Fibroblast of lung (primary cell): Measurements from ENCODE around the gene NAGLU. TPM values are rescaled to one million over a fixed set of nuclear protein-coding genes. Genes with fewer than 3 reads are reported as not detected.

Source experiments
- DNase-seq, 2 donors: peaks; one replicate each; pipeline versions ENCODE4 v3.0.0 to v3.0.0-alpha.2; 2010; ENCODE audit warnings: low read depth in 2 of 2
- H2AFZ ChIP-seq: 2 replicates; pipeline ENCODE4 v1.5.1; 2012; ENCODE audit warnings: low read length, control low read depth, inconsistent platforms
- H3K27ac ChIP-seq: 2 replicates; pipeline ENCODE4 v1.5.1; 2011; ENCODE audit warnings: low read length, control low read depth; ENCODE audit not compliant: insufficient read depth
- H3K27me3 ChIP-seq: 2 replicates; pipeline ENCODE4 v1.5.1; 2011; ENCODE audit warnings: mild to moderate bottlenecking, low read length; ENCODE audit not compliant: control insufficient read depth, insufficient read depth
- H3K36me3 ChIP-seq: 2 replicates; pipeline ENCODE4 v1.5.1; 2011; ENCODE audit warnings: low read length; ENCODE audit not compliant: control insufficient read depth, insufficient read depth
- H3K4me1 ChIP-seq: 2 replicates; pipeline ENCODE4 v1.5.1; 2011; ENCODE audit warnings: low read length; ENCODE audit not compliant: control insufficient read depth, insufficient read depth; ENCODE audit errors: extremely low read depth
- H3K4me2 ChIP-seq: 2 replicates; pipeline ENCODE4 v1.5.1; 2011; ENCODE audit warnings: low read length, control low read depth; ENCODE audit not compliant: insufficient read depth; ENCODE audit errors: extremely low read depth
- H3K4me3 ChIP-seq, 4 experiments: fragments of 200-600 bp in 1 of 4; sonication (generic) in 1 of 4; replicated peaks in 1 of 4; 2 replicates each; pipeline ENCODE4 v1.5.1; 2011 to 2016; ENCODE audit warnings: low read length in 4 of 4, low read depth in 3 of 4, mild to moderate bottlenecking in 3 of 4, control low read depth in 2 of 4, inconsistent platforms in 1 of 4, mixed read lengths in 1 of 4; ENCODE audit not compliant: insufficient read depth in 1 of 4; ENCODE audit errors: control extremely low read depth in 1 of 4
- H3K79me2 ChIP-seq: 2 replicates; pipeline ENCODE4 v1.5.1; 2012; ENCODE audit warnings: mild to moderate bottlenecking, low read length, inconsistent platforms; ENCODE audit not compliant: control insufficient read depth, insufficient read depth
- H3K9ac ChIP-seq: 2 replicates; pipeline ENCODE4 v1.5.1; 2011; ENCODE audit warnings: mild to moderate bottlenecking, low read length, control low read depth; ENCODE audit not compliant: insufficient read depth
- H3K9me3 ChIP-seq: 2 replicates; pipeline ENCODE4 v1.5.1; 2012; ENCODE audit warnings: low read depth, low read length; ENCODE audit not compliant: control insufficient read depth, insufficient read depth
- H4K20me1 ChIP-seq: 2 replicates; pipeline ENCODE4 v1.5.1; 2011; ENCODE audit warnings: low read length; ENCODE audit not compliant: control insufficient read depth, insufficient read depth; ENCODE audit errors: extremely low read depth
- EZH2 ChIP-seq: IDR thresholded peaks from 2 replicates; pipeline ENCODE4 v1.5.1; 2012; ENCODE audit warnings: low read length, control low read depth, mild to moderate bottlenecking; ENCODE audit errors: missing control alignments
- polyA plus RNA-seq, 2 donors: library from polyadenylated mRNA; depleted of rRNA in 1 of 2; stranded (reverse) in 1 of 2; unstranded in 1 of 2; fragments of >200 nt; gene quantifications; 2 replicates each; pipeline ENCODE4 v1.2.1, GENCODE V29; 2011 to 2012; ENCODE audit warnings: missing spikeins in 1 of 2
- total RNA-seq: library from RNA; depleted of rRNA; stranded (reverse); fragments of >200 nt; gene quantifications from 2 replicates; pipeline ENCODE4 v1.2.1, GENCODE V29; 2014
- TF ChIP-seq, protein P1 (sequence below), 2 donors: IDR thresholded peaks in 1 of 2; conservative IDR thresholded peaks in 1 of 2; 1 replicate in 1 of 2; 2 replicates in 1 of 2; pipeline ENCODE4 v1.5.1; 2011 to 2012; ENCODE audit warnings: low read length in 2 of 2, control low read depth in 1 of 2, inconsistent platforms in 1 of 2, low read depth in 1 of 2, mild to moderate bottlenecking in 1 of 2

NAGLU gene
- total and polyA plus RNA-seq, 2 donors (not counting 1 experiment from before 2014, with no cell fraction given), result 19.5 to 31.9 TPM

DNA sequence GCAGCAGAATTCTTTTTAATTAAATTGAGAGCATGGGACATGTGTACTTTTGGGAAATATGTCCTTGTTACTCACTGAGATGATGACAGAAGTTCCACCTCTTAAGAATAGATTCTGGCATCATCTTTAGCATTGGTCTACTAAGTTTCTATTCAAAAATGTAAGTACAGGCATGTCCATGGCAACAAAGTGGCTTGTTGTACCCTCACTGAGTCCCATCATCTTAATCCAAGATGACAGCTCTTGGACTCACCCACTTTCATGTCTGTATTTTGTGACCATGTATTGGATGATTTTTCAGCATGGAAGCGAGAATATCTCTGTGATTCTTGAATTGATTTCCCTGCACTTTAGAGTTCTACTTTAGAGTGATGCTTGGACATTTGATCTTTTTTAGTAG, 33.1 kb upstream of the NAGLU start:
- no peaks in the 10 kb centered on the region for H3K79me2 ChIP-seq

DNA sequence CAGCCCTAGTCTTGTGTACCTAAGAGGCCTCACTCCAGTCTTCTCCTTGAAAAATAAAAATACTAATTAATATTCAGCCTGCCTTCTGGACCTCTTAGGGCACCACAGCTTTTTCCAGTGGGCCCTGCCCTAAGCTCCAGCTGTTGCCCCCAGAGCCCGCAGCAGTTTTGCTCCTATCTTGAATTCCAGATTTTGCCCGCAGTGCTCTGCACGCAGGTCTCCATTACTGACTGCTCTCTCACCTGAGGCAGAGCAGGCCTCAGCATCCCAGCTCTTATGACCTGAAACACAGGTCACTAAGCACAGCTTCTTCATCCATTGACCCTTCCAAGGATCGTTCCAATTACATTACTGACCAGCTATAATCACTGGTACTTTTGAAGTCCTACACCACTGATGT, 28.4 kb upstream of the NAGLU start:
- no peak for DNase-seq
- H3K79me2 ChIP-seq, result no peaks in the 10 kb centered on the region
- no peak overlapping the region for H3K4me2 ChIP-seq
- peaks cover 6% of the 10 kb centered on the region for H3K36me3 ChIP-seq
- no peak overlapping the region for H2AFZ ChIP-seq
- no peaks in the 10 kb centered on the region for H3K9me3 ChIP-seq
- H3K27me3 ChIP-seq, result no peaks in the 10 kb centered on the region
- no peak overlapping the region for H3K27ac ChIP-seq
- H3K9ac ChIP-seq, result no peak overlapping the region
- H3K4me1 ChIP-seq, result peaks cover 2% of the 10 kb centered on the region
- no peaks in the 10 kb centered on the region for H4K20me1 ChIP-seq
- H3K4me3 ChIP-seq, result no peak overlapping the region
- TF ChIP-seq, protein P1, sequence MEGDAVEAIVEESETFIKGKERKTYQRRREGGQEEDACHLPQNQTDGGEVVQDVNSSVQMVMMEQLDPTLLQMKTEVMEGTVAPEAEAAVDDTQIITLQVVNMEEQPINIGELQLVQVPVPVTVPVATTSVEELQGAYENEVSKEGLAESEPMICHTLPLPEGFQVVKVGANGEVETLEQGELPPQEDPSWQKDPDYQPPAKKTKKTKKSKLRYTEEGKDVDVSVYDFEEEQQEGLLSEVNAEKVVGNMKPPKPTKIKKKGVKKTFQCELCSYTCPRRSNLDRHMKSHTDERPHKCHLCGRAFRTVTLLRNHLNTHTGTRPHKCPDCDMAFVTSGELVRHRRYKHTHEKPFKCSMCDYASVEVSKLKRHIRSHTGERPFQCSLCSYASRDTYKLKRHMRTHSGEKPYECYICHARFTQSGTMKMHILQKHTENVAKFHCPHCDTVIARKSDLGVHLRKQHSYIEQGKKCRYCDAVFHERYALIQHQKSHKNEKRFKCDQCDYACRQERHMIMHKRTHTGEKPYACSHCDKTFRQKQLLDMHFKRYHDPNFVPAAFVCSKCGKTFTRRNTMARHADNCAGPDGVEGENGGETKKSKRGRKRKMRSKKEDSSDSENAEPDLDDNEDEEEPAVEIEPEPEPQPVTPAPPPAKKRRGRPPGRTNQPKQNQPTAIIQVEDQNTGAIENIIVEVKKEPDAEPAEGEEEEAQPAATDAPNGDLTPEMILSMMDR (conservative IDR thresholded peaks at IDR 0.05 in 1 of 2, IDR thresholded peaks at IDR 0.05 in 1 of 2; ENCODE audit: low read depth in 1 of 2, low read length in 2 of 2), result no peak
- no peak for TF ChIP-seq EZH2

More for the DNA sequence above, 33.1 kb upstream of the NAGLU start:
- Histone ChIP-seq H3K9me3 (no peaks in the 10 kb centered on the region), H4K20me1 (no peaks in the 10 kb centered on the region), H3K36me3 (peaks cover 6% of the 10 kb centered on the region), H3K4me2 (no peak overlapping the region), H3K27me3 (no peaks in the 10 kb centered on the region), H3K4me3 (no peak overlapping the region), H3K4me1 (no peaks in the 10 kb centered on the region), H3K27ac (no peak overlapping the region), H2AFZ (no peak overlapping the region), H3K9ac (no peak overlapping the region)
- no peak for DNase-seq
- TF ChIP-seq, protein P1 (conservative IDR thresholded peaks at IDR 0.05 in 1 of 2, IDR thresholded peaks at IDR 0.05 in 1 of 2; ENCODE audit: low read depth in 1 of 2, low read length in 2 of 2), result no peak
- TF ChIP-seq EZH2, result no peak

DNA sequence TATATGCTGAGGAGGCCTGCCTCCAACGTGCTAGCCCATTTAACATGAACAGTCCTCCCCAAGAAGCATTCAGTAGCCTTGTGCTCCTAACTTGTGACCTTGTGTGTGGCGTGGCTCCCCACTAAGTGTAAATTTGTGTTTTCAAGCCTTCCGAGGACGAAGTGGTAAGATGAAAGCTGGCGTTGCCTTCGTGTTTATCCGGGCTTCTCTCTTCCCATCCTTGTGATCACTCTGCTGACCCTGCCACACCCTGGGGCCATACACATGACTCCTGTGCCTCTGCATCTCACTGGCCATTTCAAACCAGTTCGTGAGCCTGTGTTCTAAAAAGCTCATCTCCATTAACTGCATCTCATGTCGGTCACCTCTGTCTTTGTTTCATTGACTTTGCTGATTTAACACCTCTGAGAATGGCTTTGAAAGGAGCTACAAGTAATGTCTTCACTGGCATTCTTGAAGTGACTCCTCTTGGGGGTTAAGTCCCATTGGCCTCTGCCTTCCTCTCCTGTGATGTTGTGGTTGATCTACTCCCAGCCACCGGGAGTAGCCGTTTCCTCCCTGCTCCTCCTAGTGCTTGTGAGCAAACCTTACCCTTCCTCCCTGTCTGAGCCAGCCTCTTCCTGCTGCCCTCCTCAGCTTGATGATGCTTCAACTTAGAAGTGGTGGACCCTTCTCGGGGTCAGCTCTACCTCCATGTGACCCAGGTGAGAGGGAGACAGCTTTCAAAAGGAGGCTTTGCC, 27.4 kb upstream of the NAGLU start:
- H3K4me1 ChIP-seq, result peaks cover 3% of the 10 kb centered on the region
- peaks cover 6% of the 10 kb centered on the region for H3K36me3 ChIP-seq
- no peak overlapping the region for H2AFZ ChIP-seq
- no peak overlapping the region for H3K9ac ChIP-seq
- no peak for TF ChIP-seq EZH2
- TF ChIP-seq, protein P1 (conservative IDR thresholded peaks at IDR 0.05 in 1 of 2, IDR thresholded peaks at IDR 0.05 in 1 of 2; ENCODE audit: low read depth in 1 of 2, low read length in 2 of 2), result no peak
- no peak overlapping the region for H3K27ac ChIP-seq
- no peaks in the 10 kb centered on the region for H3K9me3 ChIP-seq
- no peak for DNase-seq
- no peaks in the 10 kb centered on the region for H3K27me3 ChIP-seq
- H3K4me3 ChIP-seq, result no peak overlapping the region
- no peaks in the 10 kb centered on the region for H3K79me2 ChIP-seq
- H3K4me2 ChIP-seq, result no peak overlapping the region
- no peaks in the 10 kb centered on the region for H4K20me1 ChIP-seq
